Stimulated activated naive CD8-positive, alpha-beta T cell treated with anti-CD3 and anti-CD28 coated beads, Interleukin-15, Interleukin-2, amounts not matched to agents 100 ng/mL and 50 ng/mL, for 24 hours (primary cell): ENCODE data around the gene EBF4.
"Not testable (repeated sequence)": the region's sequence is repeated elsewhere in the genome, so short reads cannot be mapped to it uniquely, and the experiment has no call there.

Source experiments
- H3K27ac Mint-ChIP-seq: one replicate; pipeline ENCODE4 v1.8.0; 2021; ENCODE audit warnings: mild to moderate bottlenecking, mixed read lengths
- H3K27me3 Mint-ChIP-seq: one replicate; pipeline ENCODE4 v1.8.0; 2021; ENCODE audit warnings: mixed read lengths
- H3K36me3 Mint-ChIP-seq: one replicate; pipeline ENCODE4 v1.8.0; 2021; ENCODE audit warnings: low read depth, mixed read lengths
- H3K4me1 Mint-ChIP-seq: one replicate; pipeline ENCODE4 v1.8.0; 2021; ENCODE audit warnings: low read depth, mixed read lengths
- H3K4me3 Mint-ChIP-seq: one replicate; pipeline ENCODE4 v1.8.0; 2021; ENCODE audit warnings: mild to moderate bottlenecking, mixed read lengths
- H3K9me3 Mint-ChIP-seq: one replicate; pipeline ENCODE4 v1.8.0; 2021; ENCODE audit warnings: mixed read lengths

EBF4 gene

GRCh38 chr20:2692886-2693285 lies 306 bp downstream of the EBF4 start:
- no peaks in the 10 kb centered on the region for H3K36me3 Mint-ChIP-seq
- no peaks in the 10 kb centered on the region for H3K9me3 Mint-ChIP-seq
- peaks cover 21% of the 10 kb centered on the region for H3K4me1 Mint-ChIP-seq
- peaks cover 57% of the 10 kb centered on the region for H3K27me3 Mint-ChIP-seq
- H3K4me3 Mint-ChIP-seq: no peak overlapping the region
- H3K27ac Mint-ChIP-seq: no peak overlapping the region

- Mint-ChIP-seq H3K27me3 (peaks cover 56% of the 10 kb centered on the region), H3K4me1 (peaks cover 16% of the 10 kb centered on the region), H3K4me3 (no peak overlapping the region), H3K36me3 (no peaks in the 10 kb centered on the region), H3K9me3 (no peaks in the 10 kb centered on the region), H3K27ac (no peak overlapping the region)
Observed at GRCh38 chr20:2693286-2694007, 867 bp downstream of the EBF4 start.

GRCh38 chr20:2694008-2694471 lies 1.5 kb downstream of the EBF4 start:
- Mint-ChIP-seq H3K9me3 (no peaks in the 10 kb centered on the region), H3K36me3 (no peaks in the 10 kb centered on the region), H3K4me3 (no peak overlapping the region), H3K27me3 (peaks cover 54% of the 10 kb centered on the region), H3K4me1 (peaks cover 13% of the 10 kb centered on the region), H3K27ac (no peak overlapping the region)

- Mint-ChIP-seq H3K4me3 (no peak overlapping the region), H3K27me3 (peaks cover 50% of the 10 kb centered on the region), H3K9me3 (no peaks in the 10 kb centered on the region), H3K36me3 (no peaks in the 10 kb centered on the region), H3K27ac (no peak overlapping the region), H3K4me1 (peaks cover 13% of the 10 kb centered on the region)
Observed at GRCh38 chr20:2694519-2694918, 1.9 kb downstream of the EBF4 start.

- Mint-ChIP-seq H3K4me3 (peak overlapping the region; percentile 28), H3K4me1 (peaks cover 13% of the 10 kb centered on the region), H3K9me3 (no peaks in the 10 kb centered on the region), H3K27ac (no peak overlapping the region), H3K27me3 (peaks cover 41% of the 10 kb centered on the region), H3K36me3 (no peaks in the 10 kb centered on the region)
Observed at GRCh38 chr20:2695206-2695983, 2.8 kb downstream of the EBF4 start.

- Mint-ChIP-seq H3K4me1 (peaks cover 12% of the 10 kb centered on the region), H3K27me3 (peaks cover 37% of the 10 kb centered on the region)
- not testable (repeated sequence) for H3K4me3 Mint-ChIP-seq, H3K9me3 Mint-ChIP-seq, H3K27ac Mint-ChIP-seq, H3K36me3 Mint-ChIP-seq
Observed at GRCh38 chr20:2695984-2696525, 3.5 kb downstream of the EBF4 start.

GRCh38 chr20:2696646-2697045 lies 4.1 kb downstream of the EBF4 start:
- no peak overlapping the region for H3K4me3 Mint-ChIP-seq
- no peak overlapping the region for H3K27ac Mint-ChIP-seq
- peaks cover 31% of the 10 kb centered on the region for H3K27me3 Mint-ChIP-seq
- peaks cover 6% of the 10 kb centered on the region for H3K4me1 Mint-ChIP-seq
- no peaks in the 10 kb centered on the region for H3K36me3 Mint-ChIP-seq
- H3K9me3 Mint-ChIP-seq: no peaks in the 10 kb centered on the region

- no peak overlapping the region for H3K4me3 Mint-ChIP-seq
- peaks cover 24% of the 10 kb centered on the region for H3K27me3 Mint-ChIP-seq
- H3K4me1 Mint-ChIP-seq: no peaks in the 10 kb centered on the region
- no peak overlapping the region for H3K27ac Mint-ChIP-seq
- H3K36me3 Mint-ChIP-seq: no peaks in the 10 kb centered on the region
- no peaks in the 10 kb centered on the region for H3K9me3 Mint-ChIP-seq
Observed at GRCh38 chr20:2697768-2698167, 5.2 kb downstream of the EBF4 start.

GRCh38 chr20:2698186-2698817 lies 5.7 kb downstream of the EBF4 start:
- H3K4me1 Mint-ChIP-seq: no peaks in the 10 kb centered on the region
- H3K4me3 Mint-ChIP-seq: no peak overlapping the region
- H3K27ac Mint-ChIP-seq: no peak overlapping the region
- peaks cover 24% of the 10 kb centered on the region for H3K27me3 Mint-ChIP-seq
- H3K36me3 Mint-ChIP-seq: no peaks in the 10 kb centered on the region
- H3K9me3 Mint-ChIP-seq: no peaks in the 10 kb centered on the region

- Mint-ChIP-seq H3K4me3 (no peak overlapping the region), H3K27me3 (peaks cover 24% of the 10 kb centered on the region), H3K9me3 (no peaks in the 10 kb centered on the region), H3K36me3 (no peaks in the 10 kb centered on the region), H3K27ac (no peak overlapping the region), H3K4me1 (no peaks in the 10 kb centered on the region)
Observed at GRCh38 chr20:2698912-2699311, 6.3 kb downstream of the EBF4 start.

GRCh38 chr20:2699775-2700413 lies 7.3 kb downstream of the EBF4 start:
- Mint-ChIP-seq H3K4me1 (no peaks in the 10 kb centered on the region), H3K27me3 (peaks cover 23% of the 10 kb centered on the region), H3K27ac (no peak overlapping the region), H3K9me3 (no peaks in the 10 kb centered on the region), H3K4me3 (no peak overlapping the region), H3K36me3 (no peaks in the 10 kb centered on the region)

- H3K36me3 Mint-ChIP-seq: no peaks in the 10 kb centered on the region
- H3K4me1 Mint-ChIP-seq: no peaks in the 10 kb centered on the region
- H3K9me3 Mint-ChIP-seq: no peaks in the 10 kb centered on the region
- H3K27me3 Mint-ChIP-seq: peaks cover 13% of the 10 kb centered on the region
- no peak overlapping the region for H3K4me3 Mint-ChIP-seq
- no peak overlapping the region for H3K27ac Mint-ChIP-seq
Observed at GRCh38 chr20:2700913-2701620, 8.5 kb downstream of the EBF4 start.

- H3K9me3 Mint-ChIP-seq: no peaks in the 10 kb centered on the region
- H3K36me3 Mint-ChIP-seq: no peaks in the 10 kb centered on the region
- no peaks in the 10 kb centered on the region for H3K4me1 Mint-ChIP-seq
- H3K27ac Mint-ChIP-seq: no peak overlapping the region
- peaks cover 8% of the 10 kb centered on the region for H3K27me3 Mint-ChIP-seq
- H3K4me3 Mint-ChIP-seq: no peak overlapping the region
Observed at GRCh38 chr20:2701671-2702081, 9.1 kb downstream of the EBF4 start.
